GM21515 (cell line): ENCODE measurements around the gene SHB.

ENCODE experiments used
- ATAC-seq: cut with Tn5 transposase; IDR thresholded peaks from one replicate; pipeline ENCODE4 v1.9.1; 2021; ENCODE audit not compliant: unreplicated experiment

Gene SHB

DNA sequence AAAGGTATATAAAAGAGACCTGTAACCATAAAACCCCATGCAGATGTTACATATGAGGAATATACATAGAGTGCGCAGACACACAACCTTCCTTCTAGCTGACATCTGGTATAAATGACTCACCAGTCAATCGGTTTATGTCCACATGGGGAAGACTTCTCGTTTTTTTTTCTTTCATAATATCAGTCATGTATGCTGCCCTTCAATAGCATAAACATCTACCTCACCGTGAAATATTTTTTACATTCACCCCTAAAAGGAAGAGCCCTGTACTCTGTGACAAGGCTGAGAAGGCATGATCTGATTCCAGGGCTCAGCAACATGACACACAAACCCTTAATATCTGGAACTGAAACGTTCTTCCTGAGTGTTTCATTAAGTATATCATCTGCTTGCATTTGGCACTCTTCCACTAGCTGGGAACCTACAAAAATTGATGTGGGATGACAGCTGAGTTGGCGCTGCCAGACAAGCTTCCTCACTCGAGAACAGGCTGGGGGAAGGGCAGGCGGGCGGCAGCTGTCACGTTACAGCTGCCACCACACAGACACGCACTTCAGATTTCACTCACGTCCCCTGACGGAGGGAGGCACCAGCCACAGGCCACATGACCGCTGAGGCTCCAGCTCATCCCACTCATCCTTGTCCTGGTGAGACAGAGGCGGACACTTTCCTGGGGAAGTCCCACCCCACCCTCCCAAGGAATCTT lies 74.2 kb downstream of the SHB start:
- no peak for ATAC-seq

DNA sequence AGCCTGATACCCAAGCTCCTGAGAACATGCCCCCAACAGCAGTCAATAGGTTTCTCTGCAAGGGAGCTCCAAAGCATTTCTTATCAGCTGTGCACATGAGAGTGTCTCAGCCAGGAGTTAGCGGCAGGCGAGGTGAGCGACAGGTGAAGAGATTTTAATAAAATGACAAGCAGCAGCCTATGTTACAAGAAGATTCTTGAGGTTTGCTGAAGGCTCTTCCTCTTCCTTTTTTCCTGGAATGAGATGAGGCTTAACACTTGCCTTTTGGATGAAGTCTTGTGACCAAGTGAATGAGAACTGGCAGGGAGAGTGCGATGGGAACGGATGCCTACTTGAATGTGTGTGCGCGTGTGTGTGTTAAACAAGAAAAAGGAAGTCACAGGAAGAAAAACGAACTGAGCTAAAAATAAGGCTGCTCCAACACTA lies 76.1 kb downstream of the SHB start:
- ATAC-seq, result no peak

DNA sequence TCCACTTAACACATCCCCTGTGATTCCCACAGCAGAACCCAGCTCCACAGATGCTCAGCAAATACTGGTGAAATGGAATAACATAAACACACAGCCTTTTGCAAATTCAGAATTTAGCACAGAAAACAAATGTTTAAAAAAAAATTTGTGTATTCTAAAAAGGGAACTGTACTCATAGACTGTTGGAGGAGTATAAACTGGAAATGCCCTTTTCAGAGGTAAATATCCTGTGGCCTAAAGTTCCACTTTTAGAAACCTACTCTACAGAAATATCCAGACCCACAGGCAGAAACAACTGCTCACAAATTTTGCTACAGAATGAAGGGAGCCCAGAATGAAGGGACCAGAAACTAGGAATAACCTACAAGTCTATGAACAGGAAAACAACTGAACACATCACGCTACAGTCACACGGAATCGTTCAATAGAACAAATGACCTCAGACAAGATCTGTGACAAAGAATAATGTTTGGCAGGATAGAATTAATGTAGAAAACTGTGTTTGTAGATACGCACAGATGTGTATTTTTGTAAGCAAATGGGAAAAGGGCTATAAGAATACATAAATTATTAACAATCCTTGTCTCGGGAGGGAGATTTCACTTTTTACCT lies 78.5 kb downstream of the SHB start:
- no peak for ATAC-seq

DNA sequence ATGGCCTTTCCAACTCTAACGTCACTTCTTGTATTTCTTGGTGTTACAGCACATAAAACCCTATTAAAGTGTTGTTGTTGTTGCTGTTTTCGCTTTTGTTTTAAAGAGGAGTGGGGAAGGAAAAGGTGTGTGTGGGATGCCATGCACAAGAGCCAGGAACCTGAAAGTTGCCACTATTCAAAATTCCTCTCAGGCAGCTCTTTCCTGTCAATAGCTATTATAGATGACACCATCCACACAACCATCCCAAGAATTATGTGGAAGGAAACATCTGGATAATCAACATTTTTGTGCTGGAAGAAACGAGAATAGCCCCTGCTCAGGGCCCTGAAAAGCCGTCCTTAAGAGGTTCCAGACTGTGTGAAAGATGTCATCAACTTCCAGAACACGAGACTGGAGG lies 79.3 kb downstream of the SHB start:
- no peak for ATAC-seq

DNA sequence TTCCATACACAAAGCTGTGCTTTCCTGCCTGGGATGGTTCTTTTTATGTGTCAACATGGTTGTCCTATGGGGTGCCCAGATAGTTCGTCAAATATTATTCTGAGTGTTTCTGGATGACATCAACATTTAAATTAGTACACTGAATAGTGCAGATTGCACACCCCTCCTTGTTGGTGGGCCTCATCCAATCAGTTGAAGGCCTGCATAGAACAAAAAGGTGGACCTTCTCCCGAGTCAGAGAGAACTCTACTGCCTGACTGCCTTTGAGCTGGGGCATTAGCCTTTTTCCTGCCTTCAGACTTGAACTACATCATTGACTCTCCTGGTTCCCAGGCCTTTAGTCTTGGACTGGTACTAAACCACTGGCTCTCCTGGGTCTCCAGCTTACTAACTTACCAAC lies 80.4 kb downstream of the SHB start:
- ATAC-seq, result no peak

DNA sequence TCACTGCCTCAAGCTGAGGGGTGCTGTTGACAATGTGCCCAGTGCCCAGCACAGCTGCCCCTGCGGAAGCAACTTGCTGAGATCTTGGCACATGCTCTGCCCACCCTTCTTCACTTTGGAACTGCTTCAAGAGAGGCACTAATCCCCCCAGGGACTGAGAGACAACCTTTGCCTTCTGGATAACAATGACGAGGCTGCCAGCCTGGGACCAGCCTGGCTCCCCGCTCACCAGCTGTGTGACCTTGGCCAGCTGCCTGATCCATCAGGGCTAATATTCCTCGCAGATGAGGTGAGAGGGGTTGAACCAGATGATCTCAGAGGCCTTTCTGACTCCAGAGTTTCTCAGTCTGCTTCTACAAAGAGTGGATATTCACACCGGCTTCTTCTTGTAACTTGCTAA lies 81.0 kb downstream of the SHB start:
- no peak for ATAC-seq

DNA sequence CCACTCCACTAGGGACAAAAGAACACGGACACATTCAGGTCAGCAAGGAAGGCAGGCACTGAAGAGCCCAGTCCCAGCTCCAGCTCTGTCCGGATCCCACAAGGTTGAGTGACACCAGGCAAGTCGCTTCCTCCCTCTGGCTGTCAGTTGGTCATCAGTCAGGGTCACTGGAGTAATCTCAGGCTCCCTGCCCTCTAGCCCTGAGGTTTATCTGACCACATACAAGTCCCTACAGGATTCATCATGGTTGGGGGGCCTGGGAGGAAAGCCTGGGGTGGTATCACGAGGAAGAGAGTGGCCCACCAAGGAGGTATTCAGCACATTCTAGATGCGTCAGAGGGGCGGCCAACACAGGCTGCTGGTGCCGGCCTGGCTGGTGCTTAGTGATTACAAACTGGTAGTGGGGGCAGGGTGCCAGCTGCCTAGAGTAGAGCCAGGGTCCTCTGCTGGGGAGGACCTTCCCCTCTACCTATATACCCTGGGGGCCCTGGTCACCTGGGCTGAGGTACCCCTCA lies 81.5 kb downstream of the SHB start:
- no peak for ATAC-seq

DNA sequence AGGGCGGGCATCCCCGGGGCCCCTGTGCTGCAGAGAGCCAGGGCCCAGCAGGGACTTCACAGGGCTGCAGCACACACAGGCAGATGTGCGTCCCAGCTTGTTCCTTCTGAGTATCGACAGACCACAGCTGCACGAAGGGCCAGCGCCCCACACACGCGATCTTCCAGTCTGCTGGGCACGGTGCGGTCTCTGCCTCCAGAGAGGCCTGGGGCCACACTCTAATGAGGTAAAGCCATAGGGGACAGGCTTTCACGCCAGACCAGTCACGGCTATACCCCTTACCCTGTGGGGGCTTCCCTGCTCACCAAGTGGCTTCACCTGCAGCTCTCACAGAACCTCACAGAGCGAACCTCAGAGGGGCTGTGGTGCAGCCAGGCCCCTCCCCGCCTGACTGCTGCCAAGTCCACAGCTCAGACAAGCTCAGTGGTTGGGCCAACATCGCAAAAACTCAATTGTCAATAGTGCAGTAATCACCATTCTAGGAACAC lies 82.2 kb downstream of the SHB start:
- ATAC-seq, result no peak

DNA sequence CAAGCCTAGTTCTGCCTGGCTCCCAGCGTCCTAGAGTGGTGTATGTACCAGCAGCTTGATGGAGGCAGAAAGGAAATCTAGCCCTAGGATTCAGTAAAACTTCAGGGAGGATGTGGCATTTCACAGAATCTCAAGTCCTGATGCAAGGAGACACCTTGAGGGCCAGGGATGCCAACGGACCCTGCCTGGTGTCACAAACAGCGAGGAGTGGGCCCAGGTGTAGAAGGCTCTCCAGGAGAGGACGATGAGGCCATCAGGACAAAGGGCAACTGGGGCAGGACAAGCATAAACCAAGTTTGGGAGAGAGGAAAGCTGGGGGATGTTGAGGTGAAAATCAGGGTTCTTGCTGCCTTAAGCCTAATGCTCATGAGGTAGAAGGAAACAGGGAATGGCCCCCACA lies 83.0 kb downstream of the SHB start:
- ATAC-seq, result no peak

DNA sequence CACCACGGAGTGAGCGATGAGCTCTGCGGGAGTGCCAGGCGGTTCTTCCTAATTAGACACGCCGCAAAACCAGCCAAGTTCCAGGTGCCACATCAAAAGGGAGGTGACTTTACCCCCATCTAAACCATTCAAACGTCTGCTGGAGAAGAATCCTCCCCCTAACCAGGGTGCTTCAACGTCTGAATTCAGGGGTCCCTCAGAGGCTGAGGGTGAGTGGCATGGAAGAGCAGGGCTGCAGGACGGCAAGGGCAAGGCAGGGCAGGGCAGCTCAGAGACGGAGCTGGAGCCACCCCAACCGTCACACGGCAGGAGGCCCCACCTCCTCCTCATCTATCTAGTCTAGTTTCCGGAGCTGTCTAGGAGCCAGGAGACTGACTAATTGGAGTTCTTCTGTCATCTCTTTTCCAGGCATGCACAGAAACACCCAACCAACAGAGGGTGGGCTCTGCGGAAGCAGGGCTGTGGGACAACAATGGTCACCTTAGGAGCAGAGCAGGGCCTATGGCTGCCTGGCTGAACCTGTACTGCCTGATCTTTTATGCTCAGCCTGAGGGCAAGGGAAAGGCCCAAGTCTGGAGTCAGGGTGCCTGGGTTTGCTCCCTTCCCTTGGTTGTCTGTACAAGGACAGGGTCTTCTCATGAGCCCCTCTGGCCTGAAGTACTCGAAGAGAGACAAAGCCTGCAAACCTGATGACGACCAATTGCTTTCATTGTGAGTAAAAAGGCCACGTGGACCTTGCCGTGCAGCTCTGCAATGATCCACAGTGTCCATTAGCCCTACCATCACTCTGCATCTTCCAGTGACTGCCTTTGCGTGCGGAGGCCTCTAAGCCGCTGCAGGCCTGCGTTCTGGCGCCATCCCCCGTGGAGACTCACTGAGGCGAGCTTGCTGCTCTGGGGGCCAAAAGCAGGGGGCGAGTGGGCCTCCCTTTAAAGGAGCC lies 84.1 kb downstream of the SHB start:
- no peak for ATAC-seq

DNA sequence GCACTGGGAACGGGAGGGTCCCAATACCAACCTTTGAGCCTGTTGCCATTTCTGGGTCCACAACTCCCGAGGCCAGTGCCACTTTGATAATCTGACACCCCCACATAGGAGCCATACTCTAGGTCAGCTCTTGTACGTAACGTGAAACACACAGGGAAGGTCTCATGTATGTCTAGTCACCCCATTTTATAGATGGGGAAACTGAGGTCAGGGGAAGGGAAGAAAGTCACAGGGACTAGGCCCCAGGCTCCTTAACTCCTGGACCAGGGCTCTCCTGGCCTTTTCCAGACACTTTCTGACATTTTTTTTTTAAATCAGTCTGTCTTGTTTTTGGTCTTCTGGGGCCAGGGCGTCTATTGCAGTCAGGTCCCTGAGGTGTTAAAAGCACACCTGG lies 84.8 kb downstream of the SHB start:
- ATAC-seq, result no peak

DNA sequence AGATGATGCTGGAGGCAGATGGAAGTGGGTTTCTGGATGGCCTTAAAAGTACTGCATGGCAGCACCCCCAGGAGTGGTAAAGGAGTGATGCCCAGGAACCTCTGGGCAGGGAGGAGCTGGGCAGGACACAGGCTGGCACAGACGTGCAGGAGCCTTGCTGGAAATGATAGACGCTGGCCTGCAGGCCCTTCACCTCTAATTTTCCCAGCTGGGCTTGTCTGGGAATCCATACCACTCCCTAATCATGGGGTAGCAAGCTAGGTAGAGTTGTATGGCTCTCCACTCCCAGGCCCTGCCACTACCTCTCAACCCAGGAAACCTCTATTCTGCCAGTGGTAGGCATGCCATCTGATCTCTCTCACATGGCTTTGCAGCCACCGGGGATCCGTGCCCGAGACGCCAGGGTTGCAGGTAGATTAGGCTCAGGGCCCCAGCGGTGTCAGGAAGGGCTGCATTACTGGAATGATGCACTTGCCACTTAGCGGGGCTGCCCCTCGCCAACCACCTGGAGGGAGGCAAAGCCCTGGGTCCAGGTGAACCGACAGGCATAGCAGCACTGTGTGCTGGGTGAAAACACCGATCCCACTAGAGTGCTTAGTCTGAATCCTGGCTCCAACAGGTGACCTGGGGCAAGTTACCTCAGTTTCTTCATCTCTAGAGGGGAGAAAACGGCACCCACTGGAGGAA lies 85.5 kb downstream of the SHB start:
- ATAC-seq, result no peak

DNA sequence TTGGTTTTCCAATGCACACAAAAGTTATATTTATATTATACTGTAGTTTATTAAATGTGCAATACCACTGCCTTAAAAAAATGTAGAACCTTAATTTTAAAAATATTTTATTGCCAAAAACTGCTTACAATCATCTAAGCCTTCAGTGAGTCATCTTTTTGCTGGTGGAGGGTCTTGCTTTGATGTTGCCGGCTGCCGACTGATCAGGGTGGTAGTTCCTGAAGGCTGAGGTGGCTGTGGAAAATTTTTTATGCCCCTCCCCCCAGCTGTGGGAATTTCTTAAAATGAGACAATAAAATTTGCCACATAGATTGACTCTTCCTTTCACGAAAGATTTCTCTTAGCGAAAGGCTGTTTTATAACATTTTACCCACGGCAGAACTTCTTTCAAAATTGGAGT lies 89.2 kb downstream of the SHB start:
- no peak for ATAC-seq

DNA sequence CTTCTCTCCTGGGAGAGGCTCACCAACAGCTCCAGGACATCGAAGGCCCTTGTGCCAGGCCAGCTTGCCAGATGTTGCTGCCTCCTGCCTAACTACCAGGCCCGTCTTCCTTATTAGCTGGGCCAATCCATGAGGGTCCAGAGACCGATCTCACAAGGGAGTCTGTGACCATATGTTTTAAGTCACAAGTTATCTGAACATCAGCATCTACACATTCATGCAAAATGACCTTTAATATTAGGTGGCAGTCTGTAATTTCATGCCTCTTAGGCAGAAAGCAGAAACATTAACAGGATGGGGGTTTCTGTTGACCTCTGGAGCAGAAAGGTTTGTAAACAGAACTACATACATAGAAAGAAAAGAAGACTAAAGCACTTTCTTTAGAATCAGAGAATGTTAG lies 90.0 kb downstream of the SHB start:
- no peak for ATAC-seq

DNA sequence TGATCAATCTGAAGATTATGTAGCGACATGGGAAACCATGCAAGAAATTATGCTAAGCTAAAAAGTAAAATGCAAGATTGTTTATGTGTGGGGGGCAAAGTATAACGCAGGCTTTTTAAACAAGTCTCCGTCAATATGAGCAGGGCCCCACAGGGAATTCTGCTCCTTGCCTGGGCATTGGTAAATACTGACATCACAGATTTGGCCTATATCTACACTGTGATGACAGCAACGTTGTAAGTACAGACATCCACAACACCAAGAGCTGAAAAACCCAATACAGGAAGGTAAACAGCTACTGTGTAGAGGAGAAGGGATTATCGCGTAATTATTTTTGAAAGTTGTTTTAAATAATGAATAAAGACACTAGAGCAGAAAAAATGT lies 90.6 kb downstream of the SHB start:
- no peak for ATAC-seq

DNA sequence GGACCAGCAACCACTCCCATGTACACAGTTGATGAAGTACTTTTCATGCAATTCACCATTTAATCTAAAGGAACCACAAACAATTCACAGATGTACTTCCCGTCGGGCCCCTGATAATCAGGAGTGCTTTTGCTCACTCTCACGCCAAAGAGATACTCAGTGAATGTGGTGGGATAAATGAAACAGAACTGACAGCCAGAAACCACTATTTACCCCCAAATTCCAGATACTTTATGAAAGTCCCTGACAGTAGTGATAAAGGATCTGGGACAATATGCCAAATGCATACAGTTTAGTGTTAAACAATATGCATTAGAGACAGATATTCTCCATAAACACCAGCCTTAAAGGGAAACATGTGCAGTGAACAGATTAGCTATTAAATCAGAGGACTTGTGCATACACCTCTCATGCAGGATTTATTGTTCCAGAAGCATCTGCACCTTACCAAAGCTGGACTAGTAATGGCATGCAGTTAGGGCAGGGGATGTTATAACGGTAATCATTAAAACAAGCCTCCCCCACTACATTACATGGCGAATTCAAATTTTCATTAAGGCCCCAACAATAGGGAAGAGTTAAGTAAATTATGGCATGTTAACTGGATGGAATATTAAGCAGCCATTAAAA lies 91.1 kb downstream of the SHB start:
- ATAC-seq, result no peak

DNA sequence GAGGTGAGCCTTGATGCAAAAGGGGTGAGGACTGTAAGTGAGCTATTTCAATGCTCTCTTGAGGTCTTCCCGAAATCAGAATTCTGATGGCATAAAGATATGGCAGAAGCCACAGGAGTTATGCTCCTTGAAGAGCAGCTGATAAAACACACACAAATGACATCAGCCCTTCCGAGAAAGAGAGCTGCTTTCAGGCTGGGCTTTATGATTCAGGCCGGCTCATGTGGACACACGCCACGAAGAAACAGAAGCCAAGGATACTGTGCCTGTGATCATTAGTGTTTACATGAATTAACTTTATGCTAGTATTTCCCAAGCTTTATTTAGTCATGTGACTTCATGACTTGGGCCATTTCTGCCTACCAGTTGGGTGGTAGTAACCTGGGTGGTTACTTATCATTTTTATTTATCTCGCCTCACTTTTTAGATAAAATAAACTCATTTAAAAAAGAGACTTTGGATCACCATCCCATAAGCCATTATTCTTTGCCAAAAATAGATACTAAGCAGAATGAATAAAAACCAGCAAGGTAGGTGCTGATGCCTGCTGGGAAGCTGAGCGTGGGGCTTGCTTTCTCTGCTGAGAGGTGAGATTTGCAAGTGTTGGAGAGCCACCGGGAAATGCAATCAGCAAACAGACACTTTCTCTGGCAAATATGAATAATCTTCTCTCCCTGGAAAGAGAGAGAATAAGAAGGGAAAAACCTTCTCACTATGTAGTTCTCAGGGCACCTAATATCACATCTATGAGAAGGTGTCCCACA lies 92.1 kb downstream of the SHB start:
- ATAC-seq, result no peak

DNA sequence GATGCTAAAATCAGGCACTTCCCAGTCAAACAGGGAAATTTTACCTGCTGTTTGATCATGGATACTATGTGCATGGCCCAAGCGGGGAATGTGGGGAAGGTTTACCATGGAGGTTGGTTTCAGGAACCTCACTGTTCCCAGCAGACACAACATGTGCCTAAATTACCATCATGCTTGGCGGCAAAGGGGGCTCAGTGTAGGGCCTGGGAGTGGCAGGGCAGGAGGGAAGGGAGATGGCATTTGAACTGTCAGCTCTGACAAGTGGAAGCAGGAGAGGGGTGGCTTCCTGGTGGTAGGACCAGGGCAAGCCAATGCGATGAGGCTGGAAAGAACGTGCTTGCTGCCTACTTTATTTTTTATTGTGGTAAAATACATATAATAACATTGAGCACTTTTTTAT lies 93.4 kb downstream of the SHB start:
- ATAC-seq, result no peak

DNA sequence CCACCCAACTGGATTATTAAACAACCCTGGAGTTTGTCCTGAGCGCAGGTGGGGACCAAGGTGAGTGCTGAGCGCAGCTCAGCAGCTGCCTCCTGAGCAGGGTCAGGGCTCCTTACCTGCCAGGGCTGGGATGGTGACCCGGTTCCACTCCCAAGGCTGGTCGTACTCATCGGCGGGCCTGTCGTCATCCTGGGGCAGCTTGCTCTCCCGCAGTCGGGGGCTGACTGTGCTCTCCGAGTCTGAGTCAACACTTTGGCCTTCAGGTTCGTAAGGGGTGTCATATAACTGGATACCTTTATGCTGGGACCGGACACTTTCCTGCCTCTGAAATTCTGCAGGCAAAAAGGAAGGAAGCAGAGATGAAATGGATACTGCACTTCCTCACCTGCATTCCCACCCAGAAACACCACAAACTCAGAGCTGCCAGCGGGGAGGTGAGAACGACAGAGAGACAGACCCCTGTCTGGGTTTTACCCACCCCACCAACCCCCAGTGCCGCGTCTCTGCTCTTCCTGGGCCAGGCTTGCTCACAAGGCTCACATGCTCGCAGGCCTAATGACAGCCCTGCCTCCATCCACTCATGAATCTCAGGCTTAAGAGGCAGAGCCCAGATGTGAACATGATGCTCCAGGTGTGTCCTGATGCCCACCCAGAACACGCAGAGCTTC lies 94.4 kb downstream of the SHB start:
- no peak for ATAC-seq
